Ishikawa (cell line): ENCODE data around the gene CCDC47.

Experiments used
- CEBPB ChIP-seq: IDR thresholded peaks from 2 replicates; pipeline ENCODE4 v1.6.1; 2012
- CREB1 ChIP-seq: IDR thresholded peaks from 2 replicates; pipeline ENCODE4 v1.6.1; 2012; ENCODE audit warnings: low read depth
- EGR1 ChIP-seq: IDR thresholded peaks from 2 replicates; pipeline ENCODE4 v1.6.1; 2012
- EP300 ChIP-seq: IDR thresholded peaks from 2 replicates; pipeline ENCODE4 v1.6.1; 2012; ENCODE audit warnings: borderline replicate concordance
- FOXM1 ChIP-seq: IDR thresholded peaks from 2 replicates; pipeline ENCODE4 v1.6.1; 2012; ENCODE audit warnings: low read depth, borderline replicate concordance
- MAX ChIP-seq: IDR thresholded peaks from 2 replicates; pipeline ENCODE4 v1.6.1; 2012
- NFIC ChIP-seq: IDR thresholded peaks from 2 replicates; pipeline ENCODE4 v1.6.1; 2012
- RAD21 ChIP-seq: IDR thresholded peaks from 2 replicates; pipeline ENCODE4 v1.6.1; 2012; ENCODE audit warnings: low read depth
- REST ChIP-seq: IDR thresholded peaks from 2 replicates; pipeline ENCODE4 v1.6.1; 2012; ENCODE audit warnings: low read depth, mild to moderate bottlenecking
- TAF1 ChIP-seq: IDR thresholded peaks from 2 replicates; pipeline ENCODE4 v1.6.1; 2012; ENCODE audit warnings: low read depth, mild to moderate bottlenecking
- TCF12 ChIP-seq: IDR thresholded peaks from 2 replicates; pipeline ENCODE4 v1.6.1; 2012; ENCODE audit warnings: low read depth
- TEAD4 ChIP-seq: IDR thresholded peaks from 2 replicates; pipeline ENCODE4 v1.6.1; 2012
- USF1 ChIP-seq: IDR thresholded peaks from 2 replicates; pipeline ENCODE4 v1.6.1; 2012
- YY1 ChIP-seq: IDR thresholded peaks from 2 replicates; pipeline ENCODE4 v1.6.1; 2012; ENCODE audit warnings: low read depth
- ZBTB7A ChIP-seq: IDR thresholded peaks from 2 replicates; pipeline ENCODE4 v1.6.1; 2012; ENCODE audit warnings: low read depth

CCDC47 gene

GRCh38 chr17:63753215-63753614 is 20.2 kb downstream of the CCDC47 start:
- TF ChIP-seq REST, result no peak
- TF ChIP-seq ZBTB7A, result no peak
- no peak for TF ChIP-seq EGR1
- no peak for TF ChIP-seq EP300
- TF ChIP-seq CREB1, result no peak
- TF ChIP-seq TAF1, result no peak
- TF ChIP-seq USF1, result no peak
- TF ChIP-seq NFIC, result no peak
- no peak for TF ChIP-seq MAX
- no peak for TF ChIP-seq TCF12
- no peak for TF ChIP-seq FOXM1

- no peak for TF ChIP-seq RAD21
- TF ChIP-seq USF1, result no peak
- no peak for TF ChIP-seq TCF12
- TF ChIP-seq TEAD4, result no peak
- no peak for TF ChIP-seq CEBPB
Observed at GRCh38 chr17:63752707-63753106, 20.7 kb downstream of the CCDC47 start.

GRCh38 chr17:63751806-63752205 is 21.6 kb downstream of the CCDC47 start:
- TF ChIP-seq TEAD4 (no peak), NFIC (no peak), USF1 (no peak)

GRCh38 chr17:63741408-63742173 is 31.8 kb downstream of the CCDC47 start, which contains the start of gene STRADA:
Gene STRADA (minus strand): TSS chr17:63741799. CDS start chr17:63728369, 13,430 bp downstream.
- TF ChIP-seq FOXM1, result 0 out of 2 replicates have a peak, but pooled peaks have one; percentile 35
- TF ChIP-seq USF1, result no peak
- TF ChIP-seq TCF12, result peak; percentile 48
- 0 out of 2 replicates have a peak, but pooled peaks have one; percentile 22 for TF ChIP-seq REST
- no peak for TF ChIP-seq RAD21
- TF ChIP-seq MAX, result peak; percentile 88
- TF ChIP-seq YY1, result no peak
- TF ChIP-seq ZBTB7A, result 0 out of 2 replicates have a peak, but pooled peaks have one; percentile 42
- peak; percentile 28; the same call in 1 of the 2 replicates for TF ChIP-seq EP300
- peak; percentile 72; the same call in 1 of the 2 replicates for TF ChIP-seq TAF1
- TF ChIP-seq TEAD4, result 0 out of 2 replicates have a peak, but pooled peaks have one; percentile 0
- TF ChIP-seq EGR1, result peak; percentile 94

- TF ChIP-seq TAF1 (no peak), CEBPB (no peak), MAX (no peak), NFIC (no peak), EP300 (no peak), USF1 (no peak), RAD21 (no peak), TCF12 (no peak), EGR1 (no peak), REST (no peak), FOXM1 (no peak), ZBTB7A (no peak), YY1 (no peak)
Observed at GRCh38 chr17:63741143-63741407, 32.3 kb downstream of the CCDC47 start.
